Heart left ventricle (tissue), 13 donors: ENCODE data around the gene GPC3.

Experiments
- POLR2A ChIP-seq, 2 donors: fragments of 450-650 bp; IDR thresholded peaks; one replicate each; pipeline ENCODE4 v1.6.1; 2017; ENCODE audit warnings: antibody characterized with exemption in 2 of 2, mild to moderate bottlenecking in 2 of 2, moderate library complexity in 2 of 2
- TF ChIP-seq, protein P1 (sequence below), 12 donors: fragments of 200-600 bp; sonication (generic) in 4 of 12; IDR thresholded peaks; one replicate each; pipeline versions ENCODE4 v1.5.0 to v1.8.0; 2018 to 2022; ENCODE audit warnings: antibody characterized with exemption in 12 of 12, mild to moderate bottlenecking in 5 of 12
- donor health status: ischemic (EF 13 %, LVEDD 7.1; RV severe dilation, severe dysfunction).
- donor health status: DM: no; HTN: yes; CAD: no.
- donor health status: DM: no; HTN: no; CAD: no.
- donor health status: ischemic (EF 25% LVEDD 6.9; RV normal size, moderate dysfunction).
- donor health status: ischemic (EF 25% LVEDD 5.7; RV mildly dilated, moderate dysfunction).
- donor health status: ischemic (EF 35%, LVEDD 5.7; RV mildly dilated, moderate dysfunction).
- donor health status: nonischemic (EF 11% LVEDD 7.7; RV severe dilation, severe dysfunction).
- donor health status: DM: yes; HTN: yes; CAD: no.
- donor health status: PGD.
- donor health status: ischemic (EF 29% LVEDD 5.4; RV normal size, mild dysfunction).
- donor health status: nonischemic (EF 23%, LVEDD 6.1; RV moderate dilation, normal function).

DNA sequence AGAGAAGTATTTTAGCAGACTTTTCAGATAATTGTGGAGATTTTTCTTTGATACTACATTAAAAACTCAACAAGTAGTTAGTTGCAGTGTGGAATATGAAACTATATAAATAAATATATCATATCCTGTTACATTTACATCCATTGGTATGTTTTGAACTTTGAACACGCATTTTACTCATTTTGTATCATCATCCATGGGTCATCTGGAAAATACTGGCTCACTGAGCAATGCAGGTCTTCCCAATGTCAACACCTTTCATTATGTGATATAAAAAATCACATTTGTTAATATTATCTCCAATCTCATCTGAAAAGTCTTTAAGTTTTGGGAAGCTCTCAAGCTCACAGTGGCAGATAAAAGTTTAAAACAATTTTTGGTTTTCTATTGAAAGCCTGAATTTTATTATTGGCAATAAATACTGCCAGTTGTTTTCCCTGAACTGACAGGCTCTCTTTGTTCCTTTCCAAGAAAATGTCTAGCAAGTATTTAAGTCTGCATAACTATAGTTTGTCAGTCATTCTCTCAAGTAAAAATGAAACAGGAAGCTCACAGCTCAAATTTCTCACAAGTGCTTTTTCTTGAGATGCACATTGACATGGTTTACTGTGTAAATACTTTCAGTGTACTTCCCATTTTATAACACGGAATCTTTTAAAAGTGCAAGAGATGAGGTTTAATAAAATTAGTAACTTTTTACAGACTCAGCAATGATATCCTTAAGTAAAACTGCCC lies 386.6 kb downstream of the GPC3 start:
- TF ChIP-seq, protein P1, sequence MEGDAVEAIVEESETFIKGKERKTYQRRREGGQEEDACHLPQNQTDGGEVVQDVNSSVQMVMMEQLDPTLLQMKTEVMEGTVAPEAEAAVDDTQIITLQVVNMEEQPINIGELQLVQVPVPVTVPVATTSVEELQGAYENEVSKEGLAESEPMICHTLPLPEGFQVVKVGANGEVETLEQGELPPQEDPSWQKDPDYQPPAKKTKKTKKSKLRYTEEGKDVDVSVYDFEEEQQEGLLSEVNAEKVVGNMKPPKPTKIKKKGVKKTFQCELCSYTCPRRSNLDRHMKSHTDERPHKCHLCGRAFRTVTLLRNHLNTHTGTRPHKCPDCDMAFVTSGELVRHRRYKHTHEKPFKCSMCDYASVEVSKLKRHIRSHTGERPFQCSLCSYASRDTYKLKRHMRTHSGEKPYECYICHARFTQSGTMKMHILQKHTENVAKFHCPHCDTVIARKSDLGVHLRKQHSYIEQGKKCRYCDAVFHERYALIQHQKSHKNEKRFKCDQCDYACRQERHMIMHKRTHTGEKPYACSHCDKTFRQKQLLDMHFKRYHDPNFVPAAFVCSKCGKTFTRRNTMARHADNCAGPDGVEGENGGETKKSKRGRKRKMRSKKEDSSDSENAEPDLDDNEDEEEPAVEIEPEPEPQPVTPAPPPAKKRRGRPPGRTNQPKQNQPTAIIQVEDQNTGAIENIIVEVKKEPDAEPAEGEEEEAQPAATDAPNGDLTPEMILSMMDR (IDR thresholded peaks at IDR 0.05): no peak
- TF ChIP-seq POLR2A (IDR thresholded peaks at IDR 0.05): no peak
